Astrocyte of the hippocampus (primary cell): ENCODE measurements around the gene XAGE1A.
"Not testable (repeated sequence)": the region's sequence is repeated elsewhere in the genome, so short reads cannot be mapped to it uniquely, and the experiment has no call there.

Experiments used
- DNase-seq: peaks from one replicate; pipeline ENCODE4 v3.0.0; 2011; ENCODE audit warnings: low read depth, low spot score

Gene XAGE1A

GRCh38 chrX:52495545-52496418 is at the start of gene XAGE1A:
XAGE1A (plus strand) TSS chrX:52495808; CDS start chrX:52497362, 1,554 bp downstream.
- not testable (repeated sequence) for DNase-seq

DNA sequence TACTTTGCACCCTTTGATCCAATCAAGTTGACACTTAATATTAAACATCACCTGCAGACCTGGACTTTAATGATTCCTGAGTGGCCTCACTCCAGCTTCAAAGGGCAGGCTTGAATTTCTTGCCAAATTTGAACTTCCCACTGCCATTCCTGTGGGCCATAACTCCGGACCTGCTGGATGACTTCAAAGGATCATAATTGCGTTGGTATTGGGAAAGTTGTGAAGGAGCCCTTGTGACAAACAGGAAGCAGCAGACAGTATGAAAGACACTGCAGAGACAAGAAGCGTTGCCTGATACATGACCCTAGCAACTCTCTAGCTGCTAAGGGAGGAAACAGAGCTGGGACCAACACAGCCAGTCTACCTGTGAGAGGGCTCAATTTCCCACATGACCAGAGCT is 43.6 kb upstream of the XAGE1A start:
- DNase-seq = not testable (repeated sequence)

DNA sequence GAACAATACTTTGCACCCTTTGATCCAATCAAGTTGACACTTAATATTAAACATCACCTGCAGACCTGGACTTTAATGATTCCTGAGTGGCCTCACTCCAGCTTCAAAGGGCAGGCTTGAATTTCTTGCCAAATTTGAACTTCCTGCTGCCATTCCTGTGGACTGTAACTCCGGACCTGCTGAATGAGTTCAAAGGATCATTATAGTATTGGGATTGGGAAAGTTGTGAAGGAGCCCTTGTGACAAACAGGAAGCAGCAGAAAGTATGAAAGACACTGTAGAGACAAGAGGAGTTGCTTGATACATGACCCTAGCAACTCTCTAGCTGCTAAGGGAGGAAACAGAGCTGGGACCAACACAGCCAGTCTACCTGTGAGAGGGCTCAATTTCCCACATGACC is 24.3 kb upstream of the XAGE1A start:
- DNase-seq = not testable (repeated sequence)

- not testable (repeated sequence) for DNase-seq
These were observed 788 bp downstream of the XAGE1A start for GRCh38 chrX:52496419-52496772.

- DNase-seq = not testable (repeated sequence)
These were observed 5.8 kb downstream of the XAGE1A start for GRCh38 chrX:52501362-52501761.

GRCh38 chrX:52504551-52504950 is 8.9 kb downstream of the XAGE1A start:
- DNase-seq = no peak

- no peak for DNase-seq
These were observed 11.7 kb downstream of the XAGE1A start for GRCh38 chrX:52507331-52507730.

- DNase-seq = no peak
These were observed 14.3 kb downstream of the XAGE1A start for GRCh38 chrX:52509916-52510315.

DNA sequence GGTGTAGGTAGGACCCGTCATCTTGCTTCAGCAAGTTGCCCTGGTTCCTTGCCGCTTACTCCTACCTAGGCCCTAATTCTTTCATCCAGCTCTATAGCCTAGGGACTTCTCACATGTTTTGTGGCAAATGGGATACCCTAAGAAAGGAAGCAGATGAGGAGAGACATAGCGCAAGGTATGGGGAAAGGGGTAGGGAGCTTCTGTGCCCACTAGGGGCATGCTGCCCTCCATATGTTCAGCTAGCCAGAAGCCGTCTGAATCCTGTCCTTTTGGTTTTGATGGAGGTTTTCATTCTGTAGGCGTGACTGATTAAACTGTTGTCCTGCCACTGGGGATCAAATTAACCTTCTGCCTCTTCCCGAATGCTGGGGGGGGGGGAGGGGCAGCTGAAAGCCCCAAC is 15.5 kb downstream of the XAGE1A start:
- not testable (repeated sequence) for DNase-seq

DNA sequence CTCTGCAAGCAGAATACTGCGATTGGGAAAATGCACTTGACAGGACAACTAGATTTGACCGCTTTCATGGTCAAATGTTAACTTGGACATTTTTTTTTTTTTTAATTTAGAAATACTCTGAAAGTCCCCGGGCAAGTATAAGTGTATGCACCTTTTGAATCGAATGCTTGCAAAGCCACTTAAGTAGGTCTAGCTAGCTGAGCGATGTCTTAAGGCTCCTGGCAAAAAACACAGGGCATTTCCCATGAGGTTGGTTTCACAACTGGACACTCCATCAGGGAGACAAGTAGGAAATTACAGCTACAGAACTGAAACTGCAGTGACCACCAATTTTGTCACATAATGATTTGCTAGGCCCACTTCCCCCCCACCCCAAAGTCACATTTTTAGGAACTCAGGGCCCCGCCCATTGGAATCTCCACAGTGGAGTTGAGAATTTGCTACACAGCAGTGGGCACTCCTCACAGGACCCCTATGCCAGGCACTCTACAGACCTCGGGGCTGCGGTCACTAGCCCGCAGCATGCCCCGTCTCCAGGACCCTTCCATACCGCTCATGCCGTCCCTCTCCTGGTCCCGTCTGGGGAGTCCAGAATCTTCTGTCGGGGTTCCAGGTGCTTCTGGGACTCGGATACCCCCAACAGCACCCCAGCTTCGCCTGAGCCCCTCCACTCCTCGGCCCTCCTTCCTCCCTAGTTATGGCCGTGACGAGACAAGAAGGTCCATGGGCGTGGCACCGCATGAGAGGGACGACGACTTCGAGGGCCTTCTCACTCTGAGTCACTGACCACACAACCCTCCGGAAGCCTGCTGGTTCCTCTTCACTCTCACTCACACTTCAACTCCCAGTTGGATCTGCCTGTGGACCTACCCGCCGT is 20.7 kb downstream of the XAGE1A start:
- DNase-seq = not testable (repeated sequence)

DNA sequence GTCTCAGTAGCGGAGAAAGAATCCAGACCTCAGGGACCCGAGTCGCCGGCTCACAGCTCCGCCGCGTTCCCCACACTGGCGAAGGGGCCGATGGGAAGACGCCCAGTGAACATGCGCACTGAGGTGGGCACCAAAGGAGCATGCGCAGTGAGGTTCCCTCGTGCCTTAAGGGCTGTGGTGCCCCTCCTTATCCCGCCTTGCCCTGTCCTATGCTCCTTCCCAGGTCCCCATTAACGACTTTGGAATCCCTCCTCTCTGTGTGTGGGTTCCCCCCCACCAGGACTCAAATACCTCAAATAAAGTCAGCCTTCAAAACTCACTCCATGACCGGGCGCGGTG is 21.3 kb downstream of the XAGE1A start, which contains the start of gene XAGE1B:
TSS of gene XAGE1B (minus strand) at position 77 of the 339 bp plus-strand sequence. CDS start 1,536 bp downstream, outside the sequence.
- DNase-seq = not testable (repeated sequence)

- DNase-seq = not testable (repeated sequence)
These were observed 45.4 kb downstream of the XAGE1A start for GRCh38 chrX:52541051-52541450.

DNA sequence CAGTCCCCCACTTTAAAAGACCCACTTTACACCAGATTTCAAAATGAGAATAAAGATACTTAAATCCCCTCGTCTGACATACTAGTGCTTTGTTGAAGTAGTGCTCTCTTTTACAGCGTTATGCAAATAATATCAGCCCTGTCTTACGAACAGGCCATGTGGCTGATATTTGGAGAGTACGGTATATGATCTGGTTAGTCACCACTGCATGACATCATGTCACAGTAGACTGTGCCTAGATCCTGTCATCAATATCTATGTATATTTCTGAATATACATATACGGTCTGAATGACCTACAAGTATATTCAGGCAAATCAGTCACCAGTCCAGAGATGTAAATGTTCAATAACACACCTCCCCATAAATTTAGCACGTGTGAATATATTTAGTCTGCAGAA is 46.7 kb downstream of the XAGE1A start:
- DNase-seq = no peak

DNA sequence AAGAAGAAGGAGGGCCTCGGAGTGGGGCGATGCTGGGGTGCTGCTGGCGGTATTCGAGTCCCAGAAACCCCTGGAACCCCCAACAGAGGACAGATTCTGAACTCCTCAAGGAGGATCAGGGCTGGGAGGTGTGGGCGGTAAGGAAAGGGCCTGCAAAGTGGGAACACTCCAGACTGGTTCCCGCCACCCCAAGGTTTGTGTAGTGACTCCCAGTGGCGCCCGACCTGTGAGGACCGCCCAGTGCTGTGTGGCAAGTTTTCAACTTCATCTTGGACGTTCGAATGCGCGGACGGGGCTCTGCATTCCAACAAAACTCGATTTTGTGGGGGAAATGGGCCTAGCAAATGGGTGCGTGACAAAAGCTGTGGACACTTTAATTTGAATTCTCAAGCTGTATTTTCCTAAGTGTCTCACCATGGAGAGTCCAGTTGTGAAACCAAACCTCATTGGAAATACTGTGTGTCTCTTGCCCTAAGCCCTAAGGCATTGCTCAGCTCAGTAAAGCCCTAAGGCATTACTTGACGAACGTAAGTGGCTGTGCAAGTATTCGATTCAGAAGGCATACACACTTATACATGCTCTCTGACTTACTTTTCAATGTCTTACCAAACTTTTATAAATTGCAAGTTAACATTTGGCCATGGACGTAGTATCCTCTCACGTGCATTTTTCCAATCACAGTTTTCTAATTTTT is 48.7 kb downstream of the XAGE1A start:
- no peak for DNase-seq

DNA sequence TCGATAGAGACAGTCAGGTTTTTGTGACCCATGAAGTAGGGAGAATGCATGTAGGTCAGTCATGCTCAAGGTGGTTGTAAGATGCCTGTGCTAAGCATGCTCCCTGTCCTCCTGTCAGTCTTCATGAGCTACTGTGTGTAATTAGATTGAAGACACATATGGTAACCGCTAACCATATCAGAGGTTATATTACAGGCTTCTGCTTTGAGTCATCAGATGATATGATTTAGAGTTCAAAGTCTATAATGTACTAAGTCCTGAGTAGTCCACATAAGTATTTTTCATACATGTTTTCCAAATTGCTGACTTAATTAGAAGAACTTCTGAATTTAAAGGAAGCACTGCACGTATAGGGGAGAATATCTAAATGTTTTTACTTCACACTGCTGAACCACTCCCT is 53.2 kb downstream of the XAGE1A start:
- DNase-seq = not testable (repeated sequence)
